Activated T-cell treated with anti-CD3 and anti-CD28 coated beads, Interleukin-2, amount 50 U/mL, for 1 hour (primary cell): Measurements from ENCODE around the gene DCAF5.

Experiments used
- DNase-seq: peaks from one replicate; pipeline ENCODE4 v3.0.0-alpha.2; 2020

The DCAF5 gene

DNA sequence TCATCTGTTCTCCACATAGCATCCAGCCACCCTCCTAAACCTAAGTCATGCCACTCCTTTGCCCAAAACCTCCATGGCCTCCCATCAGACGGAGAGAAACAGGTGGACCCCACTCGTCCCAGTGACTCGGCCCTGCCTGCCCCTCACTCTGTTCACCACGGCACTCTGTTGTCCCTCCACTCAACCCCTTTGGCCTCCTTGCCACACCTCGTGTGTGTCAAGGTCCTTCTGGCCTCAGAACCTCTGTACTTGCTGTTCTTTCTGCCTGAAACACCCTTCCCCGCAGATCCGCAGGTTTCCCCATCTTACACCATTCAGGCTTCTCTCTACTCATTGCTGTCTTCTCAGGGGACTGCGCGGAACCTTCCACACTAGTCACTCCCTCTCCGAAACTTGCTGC lies 149.3 kb downstream of the DCAF5 start:
- DNase-seq: no peak

DNA sequence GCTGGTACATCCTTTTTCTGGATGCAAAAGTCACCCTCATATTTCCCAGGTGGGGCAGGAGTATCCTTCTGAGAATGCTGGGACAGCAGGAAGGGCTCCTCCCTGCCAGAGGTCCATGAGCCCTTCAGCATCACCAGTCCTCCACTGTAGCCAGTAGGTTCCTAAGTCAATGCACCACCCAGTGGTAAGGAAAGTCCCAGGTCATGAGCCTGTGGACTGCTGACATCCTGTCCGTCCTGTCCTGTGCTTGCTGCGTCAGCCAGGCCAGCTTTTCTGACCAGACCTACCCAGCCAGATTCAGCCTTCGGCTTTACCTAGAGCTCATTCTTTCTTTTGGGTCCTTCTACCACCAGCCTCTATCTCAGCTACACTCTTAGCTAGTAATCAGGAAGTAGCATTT lies 150.8 kb downstream of the DCAF5 start:
- no peak for DNase-seq

DNA sequence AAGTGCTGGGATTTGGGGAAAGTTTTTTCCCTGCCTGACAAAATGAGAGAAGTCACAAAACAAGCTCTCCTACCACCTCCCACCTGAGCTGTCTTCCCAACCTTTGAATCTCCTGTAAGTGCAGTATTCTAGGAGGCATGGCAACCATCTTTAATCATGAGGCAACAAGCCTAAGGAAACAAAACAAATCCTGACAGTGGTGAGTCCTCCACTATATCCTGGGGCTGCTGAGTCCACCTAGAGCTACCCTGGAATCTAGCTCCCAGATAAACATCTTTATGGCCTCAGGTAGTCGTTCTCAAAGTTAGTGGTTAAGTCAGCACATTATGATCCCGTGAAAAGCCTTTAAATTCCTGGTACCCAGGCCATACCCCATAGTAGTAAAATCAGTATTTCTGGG lies 151.5 kb downstream of the DCAF5 start:
- no peak for DNase-seq
